GM12892 (cell line): ENCODE results near the gene MDH1B.

ENCODE experiments used
- POLR2A ChIP-seq: IDR thresholded peaks from 2 replicates; pipeline ENCODE4 v1.6.1; 2011; ENCODE audit warnings: low read depth, low read length, control low read depth
- POLR2AphosphoS5 ChIP-seq: IDR thresholded peaks from 2 replicates; pipeline ENCODE4 v1.6.1; 2011; ENCODE audit warnings: low read depth, low read length, control low read depth
- TAF1 ChIP-seq: IDR thresholded peaks from 2 replicates; pipeline ENCODE4 v1.6.1; 2011; ENCODE audit warnings: low read depth, mild to moderate bottlenecking, control low read depth, low read length, borderline replicate concordance

GRCh38 chr2:206800506-206801417, 35.6 kb upstream of the MDH1B start:
- no peak for TF ChIP-seq POLR2AphosphoS5
- no peak for TF ChIP-seq POLR2A
- TF ChIP-seq TAF1: no peak
